ENCODE results near the gene TSHZ1. TPM values are rescaled to one million over a fixed set of nuclear protein-coding genes. Genes with fewer than 3 reads are reported as not detected.

Gene TSHZ1
- total and polyA plus RNA-seq, 2 of the 8 experiments (the other 6 are each of a cell fraction or from before 2014, with no cell fraction given) = 0.03 to 0.32 TPM

- no peaks in the 10 kb centered on the region for H3K79me2 ChIP-seq (ENCODE audit: control insufficient read depth in 1 of 2, insufficient read depth in 2 of 2, low read length in 2 of 2)
- H2BK20ac ChIP-seq (ENCODE audit: low read length) = no peak overlapping the region
- H3K56ac ChIP-seq (replicated peaks; ENCODE audit: insufficient read length, low read depth, low read length) = no peak overlapping the region
- no peak overlapping the region for H4K5ac ChIP-seq (ENCODE audit: insufficient read length, low read depth, low read length)
- H3K27me3 ChIP-seq (replicated peaks in 1 of 4; ENCODE audit: control insufficient read depth in 3 of 4, extremely low read depth in 1 of 4, insufficient read depth in 3 of 4, low read length in 3 of 4) = no peaks in the 10 kb centered on the region
- no peak for TF ChIP-seq RBBP5 (IDR thresholded peaks at IDR 0.05; ENCODE audit: borderline replicate concordance, low read depth, low read length)
- TF ChIP-seq GABPA (IDR thresholded peaks at IDR 0.05; ENCODE audit: borderline replicate concordance, insufficient read depth, low read length) = no peak
- no peak for TF ChIP-seq CTCF (IDR thresholded peaks at IDR 0.05; ENCODE audit: control extremely low read depth in 1 of 3, insufficient read depth in 1 of 3, low read depth in 1 of 3, low read length in 3 of 3)
- no peak for TF ChIP-seq MAFK (IDR thresholded peaks at IDR 0.05; ENCODE audit: low read depth, low read length)
- no peak for TF ChIP-seq POU5F1 (IDR thresholded peaks at IDR 0.05; ENCODE audit: low read depth, low read length)
- TF ChIP-seq, protein P1, sequence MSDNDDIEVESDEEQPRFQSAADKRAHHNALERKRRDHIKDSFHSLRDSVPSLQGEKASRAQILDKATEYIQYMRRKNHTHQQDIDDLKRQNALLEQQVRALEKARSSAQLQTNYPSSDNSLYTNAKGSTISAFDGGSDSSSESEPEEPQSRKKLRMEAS (IDR thresholded peaks at IDR 0.05) = no peak
- TF ChIP-seq ATF3 (IDR thresholded peaks at IDR 0.05; ENCODE audit: insufficient read depth, low read depth, low read length) = no peak
- TF ChIP-seq ZNF274 (IDR thresholded peaks at IDR 0.05; ENCODE audit: borderline replicate concordance, extremely low read depth, low read length) = no peak
- H3K4me2 ChIP-seq (ENCODE audit: insufficient read depth in 1 of 2, low read depth in 2 of 2, low read length in 2 of 2) = no peak overlapping the region
- no peak overlapping the region for H3K27ac ChIP-seq (ENCODE audit: low read depth, low read length)
- 93% methylated on average over 8 of the region's 8 CpGs; no CpG with 5 or more reads in 1 of the 2 experiments for WGBS, 2 experiments (ENCODE audit: extremely low coverage in 1 of 2, insufficient coverage in 1 of 2, insufficient read length in 1 of 2, insufficient replicate concordance in 2 of 2, low coverage in 1 of 2, low lambda C conversion rate in 2 of 2, missing lambda C conversion rate in 1 of 2)
- DNase-seq (ENCODE audit: low read depth in 1 of 2, low spot score in 2 of 2) (no peak), FAIRE-seq (no peak)
- no peak overlapping the region for H3K23ac ChIP-seq (ENCODE audit: insufficient read length)
- H3K23me2 ChIP-seq (ENCODE audit: low read depth, low read length) = no peaks in the 10 kb centered on the region
- H3K14ac ChIP-seq (ENCODE audit: insufficient read length) = no peak overlapping the region
- no peak overlapping the region for H2BK120ac ChIP-seq (replicated peaks; ENCODE audit: low read depth, low read length)
- no peaks in the 10 kb centered on the region for H3K9me3 ChIP-seq (ENCODE audit: insufficient read depth in 2 of 2, low read depth in 1 of 2, low read length in 1 of 2)
- no peak overlapping the region for H3K9ac ChIP-seq (replicated peaks in 1 of 4; ENCODE audit: extremely low read depth in 1 of 4, low read depth in 3 of 4, low read length in 3 of 4)
- no peak overlapping the region; the same call in 1 of the 2 replicates for H2BK15ac ChIP-seq (ENCODE audit: low read length)
- H3K18ac ChIP-seq (ENCODE audit: extremely low read depth, low read length) = no peak overlapping the region
- no peak overlapping the region for H2BK5ac ChIP-seq (ENCODE audit: low read depth, low read length)
- H3K36me3 ChIP-seq (ENCODE audit: control insufficient read depth in 2 of 4, insufficient read depth in 4 of 4, low read length in 3 of 4) = no peaks in the 10 kb centered on the region
- no peak overlapping the region for H4K8ac ChIP-seq (ENCODE audit: extremely low read depth, insufficient read depth, low read length)
- H2BK12ac ChIP-seq (ENCODE audit: low read depth, low read length) = no peak overlapping the region
- no peaks in the 10 kb centered on the region for H3K79me1 ChIP-seq (ENCODE audit: low read depth, low read length)
- H2AK5ac ChIP-seq (ENCODE audit: low read depth, low read length) = 0 out of 2 replicates have a peak overlapping the region, but pooled peaks have one; percentile 8
- no peaks in the 10 kb centered on the region for H4K20me1 ChIP-seq (replicated peaks in 1 of 2; ENCODE audit: control insufficient read depth in 1 of 2, insufficient read depth in 2 of 2, low read length in 2 of 2)
- H2AFZ ChIP-seq (ENCODE audit: low read length) = no peak overlapping the region
- peaks cover 0 to 2% (median 0%) of the 10 kb centered on the region in 4 experiments; a peak in 1 of 7 replicates for H3K4me1 ChIP-seq (replicated peaks in 1 of 4; ENCODE audit: control insufficient read depth in 3 of 4, insufficient read depth in 4 of 4, low read length in 3 of 4)
- ChIA-PET POLR2A (ENCODE audit: partially characterized antibody) (no interaction called here), CTCF (ENCODE audit: partially characterized antibody) (interaction anchor here (1.4 kb wide), 2 partner anchors 35 to 78 kb away, joined by 5 read pairs; no protein-coding TSS in a partner anchor)
- no peak overlapping the region for H4K91ac ChIP-seq (replicated peaks; ENCODE audit: insufficient read length, low read length)
- no peak overlapping the region for H3K4me3 ChIP-seq (ENCODE audit: extremely low read depth in 1 of 4, insufficient read depth in 2 of 4, low read depth in 3 of 4, low read length in 4 of 4)
- H3K4ac ChIP-seq (replicated peaks; ENCODE audit: insufficient read length, low read depth, low read length) = no peak overlapping the region
These were observed 44.7 kb upstream of the TSHZ1 start for GRCh38 chr18:75165926-75166325.
